Activated T-helper 1 cell treated with Interleukin-2 at 50 U/mL for 16 hours (primary cell): ENCODE data around the gene ABHD12.
A peak's percentile ranks its signal among the peaks of the same experiment; 100 is the strongest.

ENCODE experiments used
- DNase-seq: peaks from one replicate; pipeline ENCODE4 v3.0.0-alpha.2; 2020; ENCODE audit warnings: low read depth

The ABHD12 gene

GRCh38 chr20:25306991-25307903, 83.4 kb downstream of the ABHD12 start:
- DNase-seq = no peak

- DNase-seq = no peak
These were observed 86.5 kb downstream of the ABHD12 start for GRCh38 chr20:25304025-25304549.

GRCh38 chr20:25303292-25304024, 87.2 kb downstream of the ABHD12 start:
- no peak for DNase-seq

GRCh38 chr20:25302596-25302995, 88.0 kb downstream of the ABHD12 start:
- no peak for DNase-seq

- DNase-seq = no peak
These were observed 89.2 kb downstream of the ABHD12 start for GRCh38 chr20:25301357-25301920.

- no peak for DNase-seq
These were observed 90.0 kb downstream of the ABHD12 start for GRCh38 chr20:25300496-25301170.

GRCh38 chr20:25299806-25300205, 90.8 kb downstream of the ABHD12 start:
- no peak for DNase-seq

- DNase-seq = no peak
These were observed 93.3 kb downstream of the ABHD12 start for GRCh38 chr20:25297141-25297905.

GRCh38 chr20:25296094-25297093, 94.2 kb downstream of the ABHD12 start:
- no peak for DNase-seq

GRCh38 chr20:25295386-25296093, 95.1 kb downstream of the ABHD12 start:
- no peak for DNase-seq

- DNase-seq = peak; percentile 44
These were observed 95.9 kb downstream of the ABHD12 start for GRCh38 chr20:25294459-25295385.

- no peak for DNase-seq
These were observed 96.7 kb downstream of the ABHD12 start for GRCh38 chr20:25293910-25294458.

GRCh38 chr20:25293507-25293906, 97.1 kb downstream of the ABHD12 start:
- no peak for DNase-seq

- DNase-seq = no peak
These were observed 98.3 kb downstream of the ABHD12 start for GRCh38 chr20:25292176-25292891.

GRCh38 chr20:25291432-25292133, 99.1 kb downstream of the ABHD12 start:
- DNase-seq = no peak

GRCh38 chr20:25290646-25291431, 99.8 kb downstream of the ABHD12 start:
- no peak for DNase-seq
